Measurements from ENCODE around the gene KCNMB2. TPM values are rescaled to one million over a fixed set of nuclear protein-coding genes. Genes with fewer than 3 reads are reported as not detected.

Gene KCNMB2
- not detected in 2 replicates for total RNA-seq

DNA sequence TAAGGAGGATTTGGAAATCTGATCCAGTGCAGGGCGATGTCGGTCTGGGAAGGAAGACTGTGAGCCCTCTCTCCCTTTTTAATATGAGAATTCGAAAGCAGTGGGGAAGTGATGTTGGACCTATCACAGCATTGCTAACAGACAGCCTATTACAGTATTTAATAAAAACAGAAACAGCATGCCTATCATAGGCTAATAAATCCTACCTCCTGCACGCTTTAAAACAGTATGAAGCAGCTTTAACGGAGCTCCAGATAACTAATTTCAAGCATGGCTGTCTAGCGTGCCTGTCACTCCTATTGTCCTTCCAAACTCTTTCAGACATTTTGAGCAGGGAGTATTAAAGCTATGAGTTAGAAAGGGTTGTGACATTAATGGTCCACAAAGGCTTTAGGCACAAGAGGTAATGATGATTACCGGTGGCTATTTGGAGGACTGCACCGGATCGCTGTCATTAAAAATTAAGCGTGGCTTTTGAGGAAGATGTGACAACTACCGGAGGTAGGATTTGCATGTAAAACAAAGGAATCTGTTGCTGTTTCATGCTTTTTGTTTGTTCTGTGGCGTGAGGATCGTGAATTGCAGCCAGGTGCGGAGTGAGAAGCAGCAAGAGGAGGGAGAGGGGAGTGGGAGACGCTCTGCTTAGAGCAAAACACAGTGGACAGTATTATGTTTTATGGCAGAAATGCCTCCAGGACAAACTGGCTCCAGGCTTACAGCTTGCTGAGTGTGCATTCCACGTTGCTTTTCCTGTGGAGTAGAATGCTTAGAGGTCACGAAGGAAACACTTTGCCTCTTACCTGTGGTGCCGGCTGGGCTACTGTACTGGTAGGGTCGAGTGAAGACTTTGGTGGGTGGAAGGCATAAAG is at the start of gene KCNMB2:
Gene KCNMB2, plus strand, starts transcription at position 226 of the 869 bp plus-strand sequence.

All from airway epithelial cell (primary cell).